IMR-90 (cell line): ENCODE results near the gene PEX14. TPM values are rescaled to one million over a fixed set of nuclear protein-coding genes. Genes with fewer than 3 reads are reported as not detected.

Experiments
- ATAC-seq: fragments of 200-7000 bp; cut with Tn5 transposase; 2 replicates; pipeline ENCODE4 v1.9.1; 2020; ENCODE audit warnings: low read depth, mild to moderate bottlenecking, moderate library complexity
- BruUV-seq: library from RNA; stranded (reverse); fragments of 400-500 nt; replicated peaks from 2 replicates; lab custom pipeline; 2021; lab: Mats Ljungman, UMichigan
- CTCF ChIA-PET: fragments of 300-600 bp; formaldehyde crosslinking; extraction: SDS; loops from one replicate; lab custom pipeline; 2021; ENCODE audit warnings: antibody characterized with exemption; lab: Yijun Ruan, JAX
- POLR2A ChIA-PET: fragments of 300-600 bp; sonication (Branson Sonifier 250); formaldehyde crosslinking; loops from one replicate; lab custom pipeline; 2022; ENCODE audit warnings: antibody characterized with exemption; ENCODE audit not compliant: unreplicated experiment; lab: Charles Lee
- DNase-seq: peaks from one replicate; pipeline ENCODE4 v3.0.0; 2013
- H2AFZ ChIP-seq: replicated peaks from 2 replicates; pipeline ENCODE3; 2013; ENCODE audit warnings: low read length, mild to moderate bottlenecking; ENCODE audit not compliant: poor library complexity
- H2AK5ac ChIP-seq: 2 replicates; pipeline ENCODE4 v1.6.1; 2013; ENCODE audit warnings: low read depth, low read length, inconsistent platforms
- H2AK9ac ChIP-seq: replicated peaks from 2 replicates; pipeline ENCODE3; 2013; ENCODE audit warnings: mild to moderate bottlenecking, low read depth, low read length, moderate library complexity; ENCODE audit not compliant: poor library complexity
- H2BK120ac ChIP-seq: 2 replicates; pipeline ENCODE4 v1.6.1; 2013; ENCODE audit warnings: low read depth, low read length, inconsistent platforms
- H2BK15ac ChIP-seq: 3 replicates; pipeline ENCODE4 v1.6.1; 2013; ENCODE audit warnings: low read depth, low read length, inconsistent platforms
- H2BK20ac ChIP-seq: 2 replicates; pipeline ENCODE4 v1.6.1; 2013; ENCODE audit warnings: low read depth, mild to moderate bottlenecking, inconsistent platforms, low read length, moderate library complexity
- H2BK5ac ChIP-seq: 2 replicates; pipeline ENCODE4 v1.6.1; 2013; ENCODE audit warnings: mild to moderate bottlenecking, low read depth, low read length, inconsistent platforms; ENCODE audit not compliant: poor library complexity, severe bottlenecking
- H3K14ac ChIP-seq: replicated peaks from 2 replicates; pipeline ENCODE4 v1.6.1; 2013; ENCODE audit warnings: low read depth, low read length, inconsistent platforms
- H3K18ac ChIP-seq: 2 replicates; pipeline ENCODE4 v1.6.1; 2013; ENCODE audit warnings: low read depth, low read length, control low read depth
- H3K23ac ChIP-seq: 2 replicates; pipeline ENCODE4 v1.6.1; 2013; ENCODE audit warnings: low read depth, low read length, inconsistent platforms
- H3K27ac ChIP-seq: 2 replicates; pipeline ENCODE4 v1.5.1; 2013; ENCODE audit warnings: mild to moderate bottlenecking, control low read depth, low read length; ENCODE audit not compliant: insufficient read depth
- H3K27me3 ChIP-seq: 2 replicates; pipeline ENCODE4 v1.6.1; 2013; ENCODE audit warnings: low read length; ENCODE audit not compliant: control insufficient read depth, insufficient read depth
- H3K36me3 ChIP-seq: 2 replicates; pipeline ENCODE4 v1.6.1; 2013; ENCODE audit warnings: low read length, mixed read lengths; ENCODE audit not compliant: control insufficient read depth, insufficient read depth
- H3K4ac ChIP-seq: 2 replicates; pipeline ENCODE4 v1.6.1; 2013; ENCODE audit warnings: low read depth, low read length, inconsistent platforms
- H3K4me1 ChIP-seq: 2 replicates; pipeline ENCODE4 v1.6.1; 2013; ENCODE audit warnings: low read length, mixed read lengths; ENCODE audit not compliant: control insufficient read depth, insufficient read depth
- H3K4me2 ChIP-seq: 2 replicates; pipeline ENCODE4 v1.6.1; 2013; ENCODE audit warnings: low read depth, mild to moderate bottlenecking, control low read depth, low read length, moderate library complexity
- H3K4me3 ChIP-seq: 2 replicates; pipeline ENCODE4 v1.5.1; 2013; ENCODE audit warnings: low read depth, mild to moderate bottlenecking, control low read depth, low read length, moderate library complexity; ENCODE audit not compliant: insufficient read depth
- H3K56ac ChIP-seq: 2 replicates; pipeline ENCODE4 v1.6.1; 2013; ENCODE audit warnings: low read length, inconsistent platforms; ENCODE audit not compliant: insufficient read depth; ENCODE audit errors: extremely low read depth
- H3K79me1 ChIP-seq, 2 experiments: 2 replicates each; pipeline ENCODE4 v1.6.1; 2013; ENCODE audit warnings: low read length in 2 of 2, inconsistent platforms in 1 of 2, low read depth in 1 of 2
- H3K9ac ChIP-seq: 2 replicates; pipeline ENCODE4 v1.6.1; 2013; ENCODE audit warnings: low read depth, low read length, control low read depth
- H3K9me1 ChIP-seq: 2 replicates; pipeline ENCODE4 v1.6.1; 2013; ENCODE audit warnings: low read length, inconsistent platforms; ENCODE audit not compliant: insufficient read depth
- H3K9me3 ChIP-seq: 2 replicates; pipeline ENCODE4 v1.6.1; 2013; ENCODE audit warnings: low read length; ENCODE audit not compliant: control insufficient read depth, insufficient read depth
- H4K20me1 ChIP-seq: 2 replicates; pipeline ENCODE4 v1.6.1; 2013; ENCODE audit warnings: low read length, inconsistent platforms; ENCODE audit not compliant: insufficient read depth
- H4K5ac ChIP-seq: 2 replicates; pipeline ENCODE4 v1.6.1; 2013; ENCODE audit warnings: mild to moderate bottlenecking, low read depth, low read length, control low read depth
- H4K8ac ChIP-seq, 2 experiments: 2 replicates each; pipeline ENCODE4 v1.6.1; 2013; ENCODE audit warnings: low read depth in 2 of 2, low read length in 2 of 2, control low read depth in 1 of 2, inconsistent platforms in 1 of 2
- H4K91ac ChIP-seq: 2 replicates; pipeline ENCODE4 v1.6.1; 2013; ENCODE audit warnings: low read depth, low read length, inconsistent platforms; ENCODE audit not compliant: insufficient read depth
- BHLHE40 ChIP-seq: fragments of 150-350 bp; IDR thresholded peaks from 2 replicates; pipeline ENCODE4 v1.6.1; 2016; ENCODE audit warnings: mild to moderate bottlenecking, low read depth, low read length
- CEBPB ChIP-seq: IDR thresholded peaks from 2 replicates; pipeline ENCODE4 v1.6.1; 2012; ENCODE audit warnings: low read depth, low read length, improper control_type of control experiment
- CHD1 ChIP-seq: IDR thresholded peaks from 2 replicates; pipeline ENCODE4 v1.6.1; 2012; ENCODE audit warnings: low read depth, low read length, improper control_type of control experiment
- FOS ChIP-seq: fragments of 150-350 bp; IDR thresholded peaks from 2 replicates; pipeline ENCODE4 v1.6.1; 2016; ENCODE audit warnings: low read depth, low read length
- MAZ ChIP-seq: IDR thresholded peaks from 2 replicates; pipeline ENCODE4 v1.6.1; 2012; ENCODE audit warnings: low read depth, mild to moderate bottlenecking, low read length, improper control_type of control experiment, moderate library complexity, borderline replicate concordance
- POLR2A ChIP-seq: IDR thresholded peaks from 2 replicates; pipeline ENCODE4 v1.6.1; 2012; ENCODE audit warnings: mild to moderate bottlenecking, low read depth, low read length
- RFX5 ChIP-seq: IDR thresholded peaks from 2 replicates; pipeline ENCODE4 v1.8.0; 2012; ENCODE audit warnings: low read depth, mild to moderate bottlenecking, low read length, moderate library complexity
- SMC3 ChIP-seq: fragments of 150-350 bp; IDR thresholded peaks from 2 replicates; pipeline ENCODE4 v1.6.1; 2016; ENCODE audit warnings: low read depth, mild to moderate bottlenecking, antibody characterized with exemption, low read length, moderate library complexity
- WGBS, 2 experiments: methylation state at CpG; one replicate each; pipeline versions ENCODE4 v1.1.5 to v1.1.7; 2013; ENCODE audit warnings: missing lambda C conversion rate in 2 of 2; ENCODE audit not compliant: insufficient read length in 1 of 2; ENCODE audit errors: extremely low coverage in 2 of 2; 5-methylcytosine and 5-hydroxymethylcytosine counted together
- dilution Hi-C: fragments of 300-500 bp; cut with HindIII; formaldehyde crosslinking; loops from one replicate; pipeline ENCODE4 v1.14.3; 2018; ENCODE audit warnings: low sequenced_read_pairs; ENCODE audit not compliant: unreplicated experiment
- in situ Hi-C: fragments of 300-500 bp; cut with MboI; formaldehyde crosslinking; loops from 3 replicates; pipeline ENCODE4 v1.14.3; 2019; ENCODE audit warnings: low sequenced_read_pairs, inconsistent platforms, mixed read lengths
- intact Hi-C: fragments of 100-400 bp; cut with micrococcal nuclease; formaldehyde crosslinking; loops from 2 replicates; pipeline ENCODE4 v1.10.0; 2022
- polyA plus RNA-seq, 3 experiments: library from polyadenylated mRNA; depleted of rRNA; stranded (reverse); fragments of >200 nt; gene quantifications; 2 replicates each; pipeline ENCODE4 v1.2.3, GENCODE V29; 2012; ENCODE audit warnings: low replicate concordance in 1 of 3
- total RNA-seq: library from RNA; depleted of rRNA; stranded (reverse); fragments of >200 nt; gene quantifications from 2 replicates; pipeline ENCODE4 v1.2.3, GENCODE V29; 2012
- TF ChIP-seq, protein P1 (sequence below): fragments of 150-350 bp; IDR thresholded peaks from 2 replicates; pipeline ENCODE4 v1.6.1; 2017; ENCODE audit warnings: mild to moderate bottlenecking, antibody characterized with exemption, low read length, low read depth

PEX14 gene
- total and polyA plus RNA-seq, 2 of the 4 experiments (the other 2 are of a cell fraction): 9.5 to 22.5 TPM

- no peak overlapping the region for H2BK5ac ChIP-seq
- no peak overlapping the region for H2BK120ac ChIP-seq
- H4K20me1 ChIP-seq: peaks cover 13% of the 10 kb centered on the region
- BruUV-seq: no TSS peak
- no peak overlapping the region for H3K4me3 ChIP-seq
- no peak overlapping the region for H3K4ac ChIP-seq
- WGBS, 2 experiments: 100% methylated on average over 2 of the region's 4 CpGs; no CpG with 5 or more reads in 1 of the 2 experiments
- no peak overlapping the region for H4K8ac ChIP-seq
- POLR2A ChIA-PET: no interaction called here
- in situ Hi-C loops (loop anchor here (5.0 kb wide), 1 partner anchor 361 kb away; no protein-coding TSS in a partner anchor), intact Hi-C loops (loop anchor here (1.0 to 2.0 kb wide), 3 partner anchors 360 to 506 kb away; partner anchors contain the start of gene TARDBP), dilution Hi-C loops (no loop called here)
- DNase-seq (no peak), ATAC-seq (no peak)
- H2AFZ ChIP-seq: no peak overlapping the region
- H3K14ac ChIP-seq: no peak overlapping the region
- no peak overlapping the region for H3K9ac ChIP-seq
- no peak overlapping the region for H3K4me2 ChIP-seq
- H3K27me3 ChIP-seq: no peaks in the 10 kb centered on the region
- H4K5ac ChIP-seq: no peak overlapping the region
- H3K79me1 ChIP-seq: peaks cover 25 to 63% of the 10 kb centered on the region in 2 experiments
- H3K36me3 ChIP-seq: no peaks in the 10 kb centered on the region
- H3K4me1 ChIP-seq: peaks cover 21% of the 10 kb centered on the region
- no peak overlapping the region for H2AK9ac ChIP-seq
- no peak overlapping the region for H3K27ac ChIP-seq
- TF ChIP-seq FOS: no peak
- TF ChIP-seq SMC3: no peak
- no peak for TF ChIP-seq RFX5
- TF ChIP-seq BHLHE40: no peak
- TF ChIP-seq MAZ: no peak
- no peak for TF ChIP-seq POLR2A
- TF ChIP-seq, protein P1, sequence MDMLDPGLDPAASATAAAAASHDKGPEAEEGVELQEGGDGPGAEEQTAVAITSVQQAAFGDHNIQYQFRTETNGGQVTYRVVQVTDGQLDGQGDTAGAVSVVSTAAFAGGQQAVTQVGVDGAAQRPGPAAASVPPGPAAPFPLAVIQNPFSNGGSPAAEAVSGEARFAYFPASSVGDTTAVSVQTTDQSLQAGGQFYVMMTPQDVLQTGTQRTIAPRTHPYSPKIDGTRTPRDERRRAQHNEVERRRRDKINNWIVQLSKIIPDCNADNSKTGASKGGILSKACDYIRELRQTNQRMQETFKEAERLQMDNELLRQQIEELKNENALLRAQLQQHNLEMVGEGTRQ: no peak
- no peak for TF ChIP-seq CHD1
- no peak for TF ChIP-seq CEBPB
- H4K91ac ChIP-seq: no peak overlapping the region
- no peak overlapping the region for H3K56ac ChIP-seq
- no peak overlapping the region for H2BK15ac ChIP-seq
- H3K9me3 ChIP-seq: no peaks in the 10 kb centered on the region
- H2AK5ac ChIP-seq: no peak overlapping the region
- no peak overlapping the region for H3K18ac ChIP-seq
- peaks cover 19% of the 10 kb centered on the region for H3K9me1 ChIP-seq
- no peak overlapping the region for H2BK20ac ChIP-seq
- CTCF ChIA-PET: interaction anchor here (0.7 to 3.1 kb wide), 3 partner anchors 13 to 468 kb away, joined by 3 to 22 read pairs (median 3); no protein-coding TSS in a partner anchor
- no peak overlapping the region for H3K23ac ChIP-seq
Measured at GRCh38 chr1:10506677-10507047, 31.9 kb downstream of the PEX14 start.
